T1000 (cell line): ENCODE measurements around the gene CERS5.

ENCODE experiments used
- DNase-seq: peaks from one replicate; lab custom pipeline; 2025; ENCODE audit warnings: mixed read lengths; lab: John Stamatoyannopoulos, UW

Gene CERS5

GRCh38 chr12:50132505-50133135, 34.5 kb downstream of the CERS5 start:
- DNase-seq, result no peak

GRCh38 chr12:50129290-50129689, 37.9 kb downstream of the CERS5 start:
- no peak for DNase-seq

GRCh38 chr12:50127546-50127945, 39.6 kb downstream of the CERS5 start:
- no peak for DNase-seq

- DNase-seq, result no peak
These were observed 44.0 kb downstream of the CERS5 start for GRCh38 chr12:50123203-50123602.

- DNase-seq, result no peak
These were observed 45.5 kb downstream of the CERS5 start for GRCh38 chr12:50121641-50122040.

GRCh38 chr12:50120953-50121352, 46.2 kb downstream of the CERS5 start:
- DNase-seq, result no peak

GRCh38 chr12:50120521-50120920, 46.6 kb downstream of the CERS5 start:
- no peak for DNase-seq

- no peak for DNase-seq
These were observed 47.8 kb downstream of the CERS5 start for GRCh38 chr12:50119387-50119786.

- DNase-seq, result no peak
These were observed 50.0 kb downstream of the CERS5 start for GRCh38 chr12:50117057-50117622.

GRCh38 chr12:50112456-50113218, 54.5 kb downstream of the CERS5 start:
- no peak for DNase-seq

GRCh38 chr12:50111693-50112455, 55.3 kb downstream of the CERS5 start, which contains the start of gene COX14:
Gene COX14 (plus strand): TSS chr12:50112236. CDS start chr12:50120044, 7,808 bp downstream.
- peak; percentile 99 for DNase-seq

- DNase-seq, result no peak
These were observed 55.8 kb downstream of the CERS5 start for GRCh38 chr12:50111395-50111692.

GRCh38 chr12:50110762-50111351, 56.3 kb downstream of the CERS5 start:
- DNase-seq, result no peak

GRCh38 chr12:50110127-50110761, 56.9 kb downstream of the CERS5 start:
- no peak for DNase-seq

- DNase-seq, result no peak
These were observed 57.9 kb downstream of the CERS5 start for GRCh38 chr12:50109319-50109718.

- DNase-seq, result no peak
These were observed 59.5 kb downstream of the CERS5 start for GRCh38 chr12:50107416-50108268.

- no peak for DNase-seq
These were observed 60.3 kb downstream of the CERS5 start for GRCh38 chr12:50106907-50107306.

GRCh38 chr12:50105913-50106450, 61.2 kb downstream of the CERS5 start:
- no peak for DNase-seq

- DNase-seq, result no peak
These were observed 62.5 kb downstream of the CERS5 start for GRCh38 chr12:50104417-50105366.
